CD4-positive, alpha-beta T cell (primary cell): Measurements from ENCODE around the gene PPM1F. TPM values are rescaled to one million over a fixed set of nuclear protein-coding genes. Genes with fewer than 3 reads are reported as not detected.

Experiments
- ATAC-seq: fragments of 200-7000 bp; cut with Tn5 transposase; one replicate; pipeline ENCODE4 v1.10.0; 2022; ENCODE audit warnings: mild to moderate bottlenecking; ENCODE audit not compliant: poor library complexity
- CTCF ChIA-PET: fragments of 350-600 bp; sonication (Branson Sonifier 250); formaldehyde crosslinking; loops from one replicate; lab custom pipeline; 2021; ENCODE audit warnings: antibody characterized with exemption, inconsistent platforms; lab: Charles Lee
- POLR2A ChIA-PET: fragments of 350-600 bp; sonication (Branson Sonifier 250); formaldehyde crosslinking; loops from one replicate; lab custom pipeline; 2021; ENCODE audit warnings: antibody characterized with exemption, inconsistent platforms; lab: Charles Lee
- DNase-seq, 14 experiments: peaks; one replicate each; pipeline ENCODE4 v3.0.0-alpha.2; 2013 to 2020; ENCODE audit warnings: mixed read lengths in 2 of 14
- H3K27ac ChIP-seq, 2 donors: one replicate each; pipeline versions ENCODE4 v1.5.1 to v1.7.0; 2013; ENCODE audit warnings: low read length in 2 of 2, low read depth in 1 of 2, mild to moderate bottlenecking in 1 of 2
- H3K27me3 ChIP-seq, 2 experiments: 1 replicate in 1 of 2; 2 replicates in 1 of 2; pipeline versions ENCODE4 v1.6.1 to v1.7.0; 2013; ENCODE audit warnings: low read length in 2 of 2, control low read depth in 1 of 2, mild to moderate bottlenecking in 1 of 2, moderate library complexity in 1 of 2; ENCODE audit not compliant: insufficient read depth in 2 of 2, control insufficient read depth in 1 of 2
- H3K36me3 ChIP-seq: one replicate; pipeline ENCODE4 v1.6.1; 2013; ENCODE audit warnings: low read length, control low read depth; ENCODE audit not compliant: insufficient read depth
- H3K4me1 ChIP-seq: one replicate; pipeline ENCODE4 v1.6.1; 2013; ENCODE audit warnings: low read length, control low read depth; ENCODE audit not compliant: insufficient read depth
- H3K4me3 ChIP-seq: one replicate; pipeline ENCODE4 v1.5.1; 2013; ENCODE audit warnings: mild to moderate bottlenecking, low read length, moderate library complexity
- H3K9me3 ChIP-seq, 2 experiments: 1 replicate in 1 of 2; 2 replicates in 1 of 2; pipeline versions ENCODE4 v1.6.1 to v1.7.0; 2013; ENCODE audit warnings: low read length in 2 of 2, mild to moderate bottlenecking in 2 of 2, control low read depth in 1 of 2, moderate library complexity in 1 of 2; ENCODE audit not compliant: control insufficient read depth in 1 of 2, insufficient read depth in 1 of 2
- H3K27ac Mint-ChIP-seq: one replicate; pipeline ENCODE4 v1.8.0; 2020; ENCODE audit warnings: mixed read lengths
- H3K27me3 Mint-ChIP-seq: one replicate; pipeline ENCODE4 v1.8.0; 2021; ENCODE audit warnings: mixed read lengths
- H3K36me3 Mint-ChIP-seq: one replicate; pipeline ENCODE4 v1.8.0; 2021; ENCODE audit warnings: low read depth, mixed read lengths
- H3K4me1 Mint-ChIP-seq: one replicate; pipeline ENCODE4 v1.8.0; 2021; ENCODE audit warnings: low read depth, mixed read lengths
- H3K4me3 Mint-ChIP-seq: one replicate; pipeline ENCODE4 v1.8.0; 2020; ENCODE audit warnings: mild to moderate bottlenecking, mixed read lengths
- H3K9me3 Mint-ChIP-seq: one replicate; pipeline ENCODE4 v1.8.0; 2020; ENCODE audit warnings: mixed read lengths
- intact Hi-C, 2 experiments: fragments of 100-400 bp; cut with DNase I in 1 of 2; cut with micrococcal nuclease in 1 of 2; formaldehyde crosslinking; loops; one replicate each; pipeline versions ENCODE4 v1.15.1 to v1.9.0; 2023 to 2025; cut with DNase I, micrococcal nuclease
- total RNA-seq, 174 experiments: library from RNA in 2 of 174; stranded (reverse) in 2 of 174; gene quantifications; one replicate each; pipeline ENCODE4 v1.2.3 and lab custom pipeline; 2021 to 2026
- TF ChIP-seq, protein P1 (sequence below): fragments of 200-600 bp; IDR thresholded peaks from one replicate; pipeline ENCODE4 v1.8.0; 2022; ENCODE audit warnings: antibody characterized with exemption, mild to moderate bottlenecking

Gene PPM1F
- total RNA-seq, 2 experiments from 2014 or later = 18.0 to 18.3 TPM

DNA sequence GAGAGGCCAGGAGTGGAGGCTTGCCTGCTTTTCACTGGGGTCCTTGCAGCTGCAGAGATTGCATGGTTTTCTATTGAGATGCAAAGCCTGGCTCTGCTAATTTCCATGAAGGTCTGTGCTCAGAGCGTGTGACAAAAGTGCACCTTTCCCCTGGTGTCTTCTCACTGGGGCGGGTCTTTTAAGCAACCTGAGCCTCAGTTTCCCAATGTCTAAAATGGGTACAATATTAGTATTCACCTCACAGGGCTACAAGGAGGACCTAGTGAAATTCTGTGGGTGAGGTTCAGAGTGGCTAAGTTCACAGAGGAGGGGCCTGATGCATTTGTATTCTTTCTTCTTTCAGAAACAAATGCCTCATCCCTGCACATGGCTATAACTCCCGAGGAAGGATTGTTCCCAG lies 20.3 kb downstream of the PPM1F start:
- Histone ChIP-seq H3K36me3 (peaks cover 52% of the 10 kb centered on the region), H3K9me3 (no peaks in the 10 kb centered on the region), H3K27me3 (no peaks in the 10 kb centered on the region), H3K4me3 (no peak overlapping the region), H3K4me1 (peaks cover 5% of the 10 kb centered on the region), H3K27ac (no peak overlapping the region)
- CTCF ChIA-PET = no interaction called here
- H3K4me3 Mint-ChIP-seq = no peak overlapping the region
- peaks cover 50% of the 10 kb centered on the region for H3K36me3 Mint-ChIP-seq
- no peaks in the 10 kb centered on the region for H3K9me3 Mint-ChIP-seq
- H3K27me3 Mint-ChIP-seq = no peaks in the 10 kb centered on the region
- ATAC-seq = no peak
- peaks cover 7% of the 10 kb centered on the region for H3K4me1 Mint-ChIP-seq
- POLR2A ChIA-PET = no interaction called here
- DNase-seq = no peak
- intact Hi-C loops = no loop called here
- TF ChIP-seq, protein P1, sequence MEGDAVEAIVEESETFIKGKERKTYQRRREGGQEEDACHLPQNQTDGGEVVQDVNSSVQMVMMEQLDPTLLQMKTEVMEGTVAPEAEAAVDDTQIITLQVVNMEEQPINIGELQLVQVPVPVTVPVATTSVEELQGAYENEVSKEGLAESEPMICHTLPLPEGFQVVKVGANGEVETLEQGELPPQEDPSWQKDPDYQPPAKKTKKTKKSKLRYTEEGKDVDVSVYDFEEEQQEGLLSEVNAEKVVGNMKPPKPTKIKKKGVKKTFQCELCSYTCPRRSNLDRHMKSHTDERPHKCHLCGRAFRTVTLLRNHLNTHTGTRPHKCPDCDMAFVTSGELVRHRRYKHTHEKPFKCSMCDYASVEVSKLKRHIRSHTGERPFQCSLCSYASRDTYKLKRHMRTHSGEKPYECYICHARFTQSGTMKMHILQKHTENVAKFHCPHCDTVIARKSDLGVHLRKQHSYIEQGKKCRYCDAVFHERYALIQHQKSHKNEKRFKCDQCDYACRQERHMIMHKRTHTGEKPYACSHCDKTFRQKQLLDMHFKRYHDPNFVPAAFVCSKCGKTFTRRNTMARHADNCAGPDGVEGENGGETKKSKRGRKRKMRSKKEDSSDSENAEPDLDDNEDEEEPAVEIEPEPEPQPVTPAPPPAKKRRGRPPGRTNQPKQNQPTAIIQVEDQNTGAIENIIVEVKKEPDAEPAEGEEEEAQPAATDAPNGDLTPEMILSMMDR = no peak
- no peak overlapping the region for H3K27ac Mint-ChIP-seq

DNA sequence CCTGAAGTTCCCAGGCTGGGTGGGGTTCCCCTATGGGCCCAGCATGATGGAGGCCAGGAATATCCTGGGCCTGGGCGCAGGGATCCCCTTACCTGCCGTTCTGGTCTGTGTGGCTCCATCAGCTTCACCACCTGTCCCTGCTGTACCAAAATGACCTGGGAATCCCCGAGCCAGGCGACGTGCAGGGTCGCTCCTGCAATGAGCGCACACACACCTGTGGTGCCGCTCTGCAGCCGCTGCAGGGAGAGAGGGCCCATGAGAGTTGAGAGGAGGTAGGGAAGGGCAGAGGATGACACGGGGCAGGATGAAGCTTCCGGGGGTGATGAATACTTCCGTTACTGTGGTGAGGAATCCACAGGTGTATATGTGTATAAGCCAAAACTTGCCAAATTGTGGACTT lies 21.6 kb downstream of the PPM1F start:
- Histone ChIP-seq H3K27me3 (no peaks in the 10 kb centered on the region), H3K36me3 (peaks cover 55% of the 10 kb centered on the region), H3K27ac (no peak overlapping the region), H3K4me3 (no peak overlapping the region), H3K9me3 (no peaks in the 10 kb centered on the region), H3K4me1 (no peaks in the 10 kb centered on the region)
- peaks cover 52% of the 10 kb centered on the region for H3K36me3 Mint-ChIP-seq
- CTCF ChIA-PET = no interaction called here
- H3K27ac Mint-ChIP-seq = no peak overlapping the region
- POLR2A ChIA-PET = no interaction called here
- H3K27me3 Mint-ChIP-seq = no peaks in the 10 kb centered on the region
- TF ChIP-seq, protein P1 = no peak
- ATAC-seq (no peak), DNase-seq (no peak)
- H3K4me3 Mint-ChIP-seq = no peak overlapping the region
- no peaks in the 10 kb centered on the region for H3K4me1 Mint-ChIP-seq
- H3K9me3 Mint-ChIP-seq = no peaks in the 10 kb centered on the region
- intact Hi-C loops = no loop called here

- Histone ChIP-seq H3K36me3 (peaks cover 53% of the 10 kb centered on the region), H3K9me3 (no peaks in the 10 kb centered on the region), H3K4me3 (no peak overlapping the region), H3K27ac (no peak overlapping the region), H3K27me3 (no peaks in the 10 kb centered on the region), H3K4me1 (no peaks in the 10 kb centered on the region)
- ChIA-PET POLR2A (no interaction called here), CTCF (no interaction called here)
- Mint-ChIP-seq H3K27me3 (no peaks in the 10 kb centered on the region), H3K27ac (no peak overlapping the region), H3K9me3 (no peaks in the 10 kb centered on the region), H3K4me3 (no peak overlapping the region), H3K36me3 (peaks cover 43% of the 10 kb centered on the region), H3K4me1 (no peaks in the 10 kb centered on the region)
- TF ChIP-seq, protein P1 = no peak
- ATAC-seq (no peak), DNase-seq (no peak)
- intact Hi-C loops = no loop called here
Measured at GRCh38 chr22:21929253-21929652, 23.4 kb downstream of the PPM1F start.
